Peyer's patch (tissue), 4 donors: Measurements from ENCODE around the gene XRCC1. TPM values are rescaled to one million over a fixed set of nuclear protein-coding genes. Genes with fewer than 3 reads are reported as not detected.

Source experiments
- DNase-seq, 3 donors: peaks; one replicate each; pipeline ENCODE4 v3.0.0-alpha.2; 2017 to 2019
- H3K27ac ChIP-seq, 4 donors: fragments of 200-600 bp; sonication (generic); one replicate each; pipeline ENCODE4 v1.5.1; 2016 to 2019
- H3K27me3 ChIP-seq, 2 donors: fragments of 200-600 bp; sonication (generic); one replicate each; pipeline ENCODE4 v1.5.1; 2019
- H3K36me3 ChIP-seq, 3 donors: fragments of 200-600 bp; sonication (generic); one replicate each; pipeline ENCODE4 v1.5.1; 2016 to 2019
- H3K4me1 ChIP-seq, 4 donors: fragments of 200-600 bp; sonication (generic); one replicate each; pipeline ENCODE4 v1.5.1; 2016 to 2019
- H3K4me3 ChIP-seq, 4 donors: fragments of 200-600 bp; sonication (generic); 1 replicate in 3 of 4; 2 replicates in 1 of 4; pipeline ENCODE4 v1.5.1; 2016 to 2019; ENCODE audit warnings: mild to moderate bottlenecking in 1 of 4
- H3K9me3 ChIP-seq, 4 donors: fragments of 200-600 bp; sonication (generic); one replicate each; pipeline ENCODE4 v1.5.1; 2016 to 2019; ENCODE audit warnings: mild to moderate bottlenecking in 1 of 4
- POLR2A ChIP-seq, 2 donors: fragments of 450-650 bp; IDR thresholded peaks; one replicate each; pipeline ENCODE4 v1.5.1; 2017; ENCODE audit warnings: antibody characterized with exemption in 2 of 2, mild to moderate bottlenecking in 2 of 2, moderate library complexity in 2 of 2
- total RNA-seq, 4 donors: library from RNA; depleted of rRNA; stranded (reverse); fragments of >200 nt; gene quantifications; one replicate each; pipeline ENCODE4 v1.1.0, GENCODE V29; 2016
- TF ChIP-seq, protein P1 (sequence below), 6 experiments: fragments of 450-650 bp in 4 of 6; fragments of 200-600 bp in 2 of 6; sonication (generic) in 1 of 6; IDR thresholded peaks; one replicate each; pipeline ENCODE4 v1.5.1; 2017 to 2019; ENCODE audit warnings: antibody characterized with exemption in 6 of 6, mild to moderate bottlenecking in 3 of 6, moderate library complexity in 1 of 6

The XRCC1 gene
- total RNA-seq, 4 donors from 2014 or later: 18.4 to 49.5 (median 22.2) TPM

GRCh38 chr19:43545981-43546380 lies 29.3 kb downstream of the XRCC1 start:
- Histone ChIP-seq H3K27ac (no peak overlapping the region), H3K36me3 (peaks cover 0 to 65% (median 0%) of the 10 kb centered on the region in 3 donors), H3K4me1 (no peaks in the 10 kb centered on the region), H3K4me3 (no peak overlapping the region), H3K9me3 (no peaks in the 10 kb centered on the region), H3K27me3 (no peaks in the 10 kb centered on the region)
- no peak for DNase-seq
- TF ChIP-seq, protein P1, sequence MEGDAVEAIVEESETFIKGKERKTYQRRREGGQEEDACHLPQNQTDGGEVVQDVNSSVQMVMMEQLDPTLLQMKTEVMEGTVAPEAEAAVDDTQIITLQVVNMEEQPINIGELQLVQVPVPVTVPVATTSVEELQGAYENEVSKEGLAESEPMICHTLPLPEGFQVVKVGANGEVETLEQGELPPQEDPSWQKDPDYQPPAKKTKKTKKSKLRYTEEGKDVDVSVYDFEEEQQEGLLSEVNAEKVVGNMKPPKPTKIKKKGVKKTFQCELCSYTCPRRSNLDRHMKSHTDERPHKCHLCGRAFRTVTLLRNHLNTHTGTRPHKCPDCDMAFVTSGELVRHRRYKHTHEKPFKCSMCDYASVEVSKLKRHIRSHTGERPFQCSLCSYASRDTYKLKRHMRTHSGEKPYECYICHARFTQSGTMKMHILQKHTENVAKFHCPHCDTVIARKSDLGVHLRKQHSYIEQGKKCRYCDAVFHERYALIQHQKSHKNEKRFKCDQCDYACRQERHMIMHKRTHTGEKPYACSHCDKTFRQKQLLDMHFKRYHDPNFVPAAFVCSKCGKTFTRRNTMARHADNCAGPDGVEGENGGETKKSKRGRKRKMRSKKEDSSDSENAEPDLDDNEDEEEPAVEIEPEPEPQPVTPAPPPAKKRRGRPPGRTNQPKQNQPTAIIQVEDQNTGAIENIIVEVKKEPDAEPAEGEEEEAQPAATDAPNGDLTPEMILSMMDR (IDR thresholded peaks at IDR 0.05): no peak
- no peak for TF ChIP-seq POLR2A (IDR thresholded peaks at IDR 0.05)

DNA sequence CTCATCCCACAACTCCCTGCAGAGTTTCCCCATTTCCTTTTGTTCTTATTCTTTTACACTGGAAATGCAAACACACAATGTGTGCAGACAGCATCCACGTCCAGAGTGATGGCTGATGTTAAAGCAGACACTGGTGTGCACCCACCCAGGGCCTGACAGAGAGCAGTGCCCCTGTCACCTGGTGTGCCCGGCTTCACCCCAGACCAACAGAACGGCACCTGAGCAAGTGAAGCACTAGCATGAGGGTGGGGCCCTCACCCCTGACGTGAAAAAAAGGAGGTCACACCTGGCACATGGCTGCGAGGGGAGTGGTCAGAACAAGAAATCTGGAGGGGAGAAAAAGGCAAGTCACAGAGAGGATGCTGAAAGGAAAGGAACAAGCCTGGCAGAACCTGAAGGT lies 30.1 kb downstream of the XRCC1 start:
- no peak for DNase-seq
- no peak for TF ChIP-seq POLR2A (IDR thresholded peaks at IDR 0.05)
- TF ChIP-seq, protein P1 (IDR thresholded peaks at IDR 0.05): no peak
- Histone ChIP-seq H3K27ac (no peak overlapping the region), H3K4me3 (no peak overlapping the region), H3K36me3 (peaks cover 0 to 64% (median 0%) of the 10 kb centered on the region in 3 donors), H3K9me3 (no peaks in the 10 kb centered on the region), H3K4me1 (no peaks in the 10 kb centered on the region), H3K27me3 (no peaks in the 10 kb centered on the region)

DNA sequence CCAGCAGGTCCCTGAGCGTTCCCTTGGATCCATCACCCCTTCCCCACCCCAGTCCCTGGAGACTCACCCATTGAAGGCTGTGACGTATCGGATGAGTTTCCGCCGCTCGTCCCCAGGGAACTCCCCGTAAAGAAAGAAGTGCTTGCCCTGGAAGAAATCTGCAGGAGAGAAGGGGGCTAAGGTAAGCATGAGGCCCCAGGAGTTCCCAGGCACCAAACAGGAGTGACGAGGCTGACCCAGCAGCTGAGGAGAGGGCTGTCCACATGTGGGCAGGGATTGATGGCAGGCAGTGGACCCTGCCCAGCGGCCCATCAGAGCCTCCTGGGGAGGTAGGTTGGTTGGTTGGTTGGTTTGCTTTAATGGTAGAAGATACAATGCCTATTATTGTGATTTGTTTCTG lies 31.2 kb downstream of the XRCC1 start:
- Histone ChIP-seq H3K9me3 (no peaks in the 10 kb centered on the region), H3K27ac (no peak overlapping the region), H3K4me1 (no peaks in the 10 kb centered on the region), H3K27me3 (no peaks in the 10 kb centered on the region), H3K4me3 (no peak overlapping the region), H3K36me3 (peaks cover 0 to 61% (median 0%) of the 10 kb centered on the region in 3 donors)
- TF ChIP-seq, protein P1 (IDR thresholded peaks at IDR 0.05): no peak
- TF ChIP-seq POLR2A (IDR thresholded peaks at IDR 0.05): no peak
- no peak for DNase-seq

GRCh38 chr19:43541920-43542650 lies 33.2 kb downstream of the XRCC1 start:
- TF ChIP-seq, protein P1 (IDR thresholded peaks at IDR 0.05): no peak
- no peak for TF ChIP-seq POLR2A (IDR thresholded peaks at IDR 0.05)
- Histone ChIP-seq H3K27me3 (no peaks in the 10 kb centered on the region), H3K27ac (no peak overlapping the region), H3K4me3 (no peak overlapping the region), H3K36me3 (peaks cover 0 to 74% (median 0%) of the 10 kb centered on the region in 3 donors), H3K4me1 (no peaks in the 10 kb centered on the region), H3K9me3 (no peaks in the 10 kb centered on the region)
- DNase-seq: no peak

DNA sequence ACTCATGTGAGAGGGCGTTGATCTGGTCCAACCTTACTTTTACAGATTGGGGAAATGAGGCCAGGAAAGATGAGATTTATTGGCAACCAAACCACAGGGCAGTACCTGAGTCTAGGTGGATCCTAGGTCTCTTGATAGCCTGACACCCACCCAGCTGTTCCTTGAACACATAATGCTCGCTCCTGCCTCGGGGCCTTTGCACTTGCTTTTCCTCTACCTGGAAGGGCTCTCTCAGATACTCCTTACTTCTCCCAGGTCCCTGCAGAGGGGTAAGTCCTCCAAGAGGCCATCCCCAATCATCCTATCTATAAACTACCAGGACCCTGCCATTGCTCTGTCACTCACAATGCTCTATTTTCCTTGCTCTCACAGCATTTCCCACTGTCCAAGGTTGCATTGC lies 34.9 kb downstream of the XRCC1 start:
- Histone ChIP-seq H3K4me1 (no peaks in the 10 kb centered on the region), H3K27ac (no peak overlapping the region), H3K27me3 (no peaks in the 10 kb centered on the region), H3K36me3 (peaks cover 0 to 69% (median 0%) of the 10 kb centered on the region in 3 donors), H3K9me3 (no peaks in the 10 kb centered on the region), H3K4me3 (no peak overlapping the region)
- TF ChIP-seq, protein P1 (IDR thresholded peaks at IDR 0.05): no peak
- TF ChIP-seq POLR2A (IDR thresholded peaks at IDR 0.05): no peak
- DNase-seq: no peak
